HepG2 (cell line): ENCODE results near the gene SNCG.

Experiments
- CTCF ChIP-seq: sonication (generic); formaldehyde crosslinking; IDR thresholded peaks from 2 replicates; pipeline ENCODE4 v1.5.0; 2020; ENCODE audit warnings: mild to moderate bottlenecking, missing genetic modification reagents, moderate library complexity
- FOXJ3 ChIP-seq: sonication (generic); formaldehyde crosslinking; IDR thresholded peaks from 2 replicates; pipeline ENCODE4 v1.4.0; 2020; ENCODE audit warnings: missing genetic modification reagents, mild to moderate bottlenecking, borderline replicate concordance
- NFE2 ChIP-seq: sonication (generic); formaldehyde crosslinking; IDR thresholded peaks from 2 replicates; pipeline ENCODE4 v1.4.0; 2020; ENCODE audit warnings: missing genetic modification reagents
- ZFP36 ChIP-seq: fragments of 150-350 bp; IDR thresholded peaks from 2 replicates; pipeline ENCODE4 v1.6.1; 2018; ENCODE audit warnings: borderline replicate concordance, low read length, low read depth; ENCODE audit not compliant: partially characterized antibody
- ZNF44 ChIP-seq: sonication (generic); formaldehyde crosslinking; IDR thresholded peaks from 2 replicates; pipeline ENCODE4 v1.5.1; 2020; ENCODE audit warnings: mild to moderate bottlenecking, missing genetic modification reagents

- TF ChIP-seq ZNF44 (CRISPR knock-in tag), result no peak
- TF ChIP-seq NFE2 (CRISPR knock-in tag), result no peak
- no peak for TF ChIP-seq CTCF
- no peak for TF ChIP-seq ZFP36
- TF ChIP-seq FOXJ3 (CRISPR knock-in tag), result no peak
These were observed 5.0 kb downstream of the SNCG start for GRCh38 chr10:86963341-86963919.
